ENCODE data around the gene GAS2.
"Not testable (repeated sequence)": the region's sequence is repeated elsewhere in the genome, so short reads cannot be mapped to it uniquely, and the experiment has no call there.

Gene GAS2

GRCh38 chr11:22666325-22666687, at the start of gene GAS2:
TSS of gene GAS2 (plus strand) at chr11:22666611. CDS start at chr11:22674870, 8,259 bp downstream.
- DNase-seq, result no peak

GRCh38 chr11:22617868-22618267, 48.5 kb upstream of the GAS2 start:
- DNase-seq, result no peak

- peak; percentile 71 for DNase-seq
Observed at GRCh38 chr11:22624742-22625447, 41.5 kb upstream of the GAS2 start.

GRCh38 chr11:22625448-22626287, 40.7 kb upstream of the GAS2 start, which contains the start of gene FANCF:
TSS of gene FANCF (minus strand) at chr11:22625823. CDS start at chr11:22625810, 13 bp downstream.
- peak; percentile 96 for DNase-seq

GRCh38 chr11:22626573-22627239, 39.7 kb upstream of the GAS2 start:
- no peak for DNase-seq

- DNase-seq, result no peak
Observed at GRCh38 chr11:22627421-22627820, 39.0 kb upstream of the GAS2 start.

GRCh38 chr11:22633354-22633902, 33.0 kb upstream of the GAS2 start:
- no peak for DNase-seq

- no peak for DNase-seq
Observed at GRCh38 chr11:22634897-22635629, 31.3 kb upstream of the GAS2 start.

GRCh38 chr11:22635689-22636088, 30.7 kb upstream of the GAS2 start:
- DNase-seq, result no peak

- DNase-seq, result no peak
Observed at GRCh38 chr11:22640862-22641261, 25.5 kb upstream of the GAS2 start.

- DNase-seq, result no peak
Observed at GRCh38 chr11:22641559-22641958, 24.9 kb upstream of the GAS2 start.

- not testable (repeated sequence) for DNase-seq
Observed at GRCh38 chr11:22652346-22652745, 14.1 kb upstream of the GAS2 start.

- DNase-seq, result no peak
Observed at GRCh38 chr11:22656130-22656529, 10.3 kb upstream of the GAS2 start.

- DNase-seq, result no peak
Observed at GRCh38 chr11:22657101-22657694, 9.2 kb upstream of the GAS2 start.

- no peak for DNase-seq
Observed at GRCh38 chr11:22659783-22660182, 6.6 kb upstream of the GAS2 start.

GRCh38 chr11:22666688-22667439, 453 bp downstream of the GAS2 start:
- DNase-seq, result peak; percentile 40

GRCh38 chr11:22668005-22668796, 1.8 kb downstream of the GAS2 start:
- no peak for DNase-seq

- no peak for DNase-seq
Observed at GRCh38 chr11:22669368-22669767, 3.0 kb downstream of the GAS2 start.

- DNase-seq, result peak; percentile 43
Observed at GRCh38 chr11:22670830-22671229, 4.4 kb downstream of the GAS2 start.

- DNase-seq, result no peak
Observed at GRCh38 chr11:22671751-22672150, 5.3 kb downstream of the GAS2 start.
